Fibroblast of skin of right biceps (primary cell): ENCODE measurements around the gene VKORC1.
"Not testable (repeated sequence)": the region's sequence is repeated elsewhere in the genome, so short reads cannot be mapped to it uniquely, and the experiment has no call there.

Experiments
- DNase-seq: peaks from one replicate; pipeline ENCODE4 v3.0.0-alpha.2; 2013

VKORC1 gene

DNA sequence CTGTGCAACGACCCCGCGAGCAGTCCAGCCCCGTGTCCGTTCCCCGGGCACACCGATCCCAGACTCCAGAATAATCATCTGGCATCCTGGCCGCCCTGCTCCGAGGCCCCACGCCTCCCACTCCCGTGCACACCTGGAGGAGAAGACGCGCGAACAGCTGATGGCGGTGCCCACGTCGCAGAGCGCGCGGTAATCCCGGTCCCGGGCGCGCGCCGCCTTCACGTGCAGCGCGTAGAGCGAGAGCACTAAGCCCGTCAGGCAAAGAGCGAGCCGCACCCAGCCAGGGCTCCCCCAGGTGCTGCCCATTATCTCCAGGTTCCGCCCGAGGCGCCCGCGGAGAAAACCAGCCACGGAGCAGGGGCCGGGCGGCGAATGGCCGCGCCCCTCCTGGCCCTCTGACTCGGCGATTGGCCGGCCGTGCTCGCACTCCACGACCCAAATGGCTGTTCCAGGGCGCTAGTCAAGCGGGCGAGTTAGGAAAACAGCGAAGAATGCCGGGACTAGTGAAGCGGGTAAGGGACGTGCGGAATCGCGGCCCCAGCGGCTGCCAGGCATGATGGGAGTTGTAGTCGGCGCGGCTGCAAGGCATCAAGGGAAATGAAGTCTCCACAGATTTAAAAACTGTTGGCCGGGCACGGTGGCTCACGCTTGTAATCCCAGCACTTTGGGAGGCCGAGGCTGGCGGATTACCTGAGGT, at the start of gene VKORC1:
Gene VKORC1, minus strand, starts transcription at position 374 of the 697 bp plus-strand sequence. Its CDS starts 68 bp downstream, at position 306.
- DNase-seq, result peak; percentile 98

GRCh38 chr16:31143694-31144148, 49.1 kb upstream of the VKORC1 start:
- no peak for DNase-seq

GRCh38 chr16:31143011-31143693, 48.6 kb upstream of the VKORC1 start:
- DNase-seq, result no peak

- DNase-seq, result peak; percentile 99
Observed at GRCh38 chr16:31142109-31143010, 47.8 kb upstream of the VKORC1 start.

DNA sequence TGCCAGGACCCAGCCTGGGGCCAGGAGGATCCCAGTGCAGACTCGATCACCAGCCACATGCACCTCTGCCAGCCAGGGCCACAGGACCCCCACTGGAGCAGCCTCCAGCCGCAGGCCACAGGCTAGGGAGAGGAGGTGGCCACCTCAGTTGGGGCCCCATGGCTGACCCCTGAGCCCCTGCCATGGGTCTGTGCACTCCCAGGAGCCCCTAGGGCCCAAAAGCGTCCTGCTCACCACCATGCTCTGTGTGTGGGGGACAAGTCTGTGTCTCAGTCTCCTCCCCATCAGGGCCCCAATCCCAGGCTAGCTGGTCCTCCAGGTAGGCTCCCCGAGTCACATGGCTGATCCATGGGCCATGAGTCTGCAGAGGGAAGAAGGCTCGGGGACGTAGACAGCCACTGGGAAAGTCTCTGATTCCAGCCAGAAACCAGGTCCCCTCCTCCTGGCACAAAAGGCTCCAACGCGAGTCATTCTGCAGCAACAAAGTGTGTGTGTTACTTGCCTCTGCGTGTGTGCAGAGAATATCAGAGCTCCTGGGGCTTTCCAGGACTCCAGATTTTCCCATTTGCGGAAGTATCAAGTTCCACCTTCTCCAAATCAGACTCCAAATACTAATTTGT, 47.0 kb upstream of the VKORC1 start:
- DNase-seq, result no peak

- DNase-seq, result not testable (repeated sequence)
Observed at GRCh38 chr16:31141071-31141469, 46.5 kb upstream of the VKORC1 start.

DNA sequence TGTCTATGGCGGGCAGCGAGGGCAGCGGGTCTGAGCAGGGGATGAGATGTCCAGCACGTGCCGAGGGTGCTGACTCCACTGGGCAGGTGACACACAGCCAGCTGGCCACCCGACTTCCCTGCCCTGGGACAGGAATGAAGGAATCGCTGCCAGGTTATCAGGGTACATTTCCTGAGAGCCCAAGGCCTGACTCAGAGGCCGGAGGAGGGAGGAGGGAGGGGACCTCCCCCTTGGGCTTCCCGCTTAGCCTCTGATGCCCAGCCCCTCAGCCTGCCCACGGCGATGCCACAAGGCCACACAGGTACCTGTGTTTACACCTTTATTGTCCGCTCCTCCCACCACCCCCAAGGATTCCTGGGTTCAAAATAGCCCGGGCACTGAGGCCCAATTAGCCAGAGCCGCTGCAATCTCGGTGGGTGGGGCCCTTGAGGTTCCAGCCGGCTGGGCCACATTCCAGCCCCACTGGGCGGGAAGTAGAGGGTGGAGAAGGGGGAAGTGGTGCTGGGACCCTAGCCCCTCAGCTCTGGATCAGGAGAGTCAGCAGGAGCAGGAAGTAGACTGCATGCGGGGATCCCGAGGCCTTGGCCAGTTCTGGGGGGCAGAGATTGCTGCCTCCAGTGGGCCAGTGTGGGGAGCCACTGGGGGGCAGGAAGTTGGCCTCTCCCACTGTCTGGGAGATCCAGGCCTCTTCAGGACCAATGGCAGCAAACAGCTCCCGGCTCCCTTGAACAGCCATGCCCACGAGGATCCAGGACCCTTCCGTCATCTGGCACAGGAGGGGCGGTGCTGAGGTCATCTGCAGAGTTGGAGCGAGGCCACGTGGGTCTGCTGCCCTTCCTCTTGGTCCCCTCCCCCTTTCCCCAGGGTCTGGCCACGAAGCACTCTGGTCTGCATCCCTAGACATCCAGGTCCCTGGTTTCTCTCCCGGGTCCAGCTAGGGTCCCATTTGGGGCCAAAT, 44.3 kb upstream of the VKORC1 start:
- DNase-seq, result peak; percentile 58

DNA sequence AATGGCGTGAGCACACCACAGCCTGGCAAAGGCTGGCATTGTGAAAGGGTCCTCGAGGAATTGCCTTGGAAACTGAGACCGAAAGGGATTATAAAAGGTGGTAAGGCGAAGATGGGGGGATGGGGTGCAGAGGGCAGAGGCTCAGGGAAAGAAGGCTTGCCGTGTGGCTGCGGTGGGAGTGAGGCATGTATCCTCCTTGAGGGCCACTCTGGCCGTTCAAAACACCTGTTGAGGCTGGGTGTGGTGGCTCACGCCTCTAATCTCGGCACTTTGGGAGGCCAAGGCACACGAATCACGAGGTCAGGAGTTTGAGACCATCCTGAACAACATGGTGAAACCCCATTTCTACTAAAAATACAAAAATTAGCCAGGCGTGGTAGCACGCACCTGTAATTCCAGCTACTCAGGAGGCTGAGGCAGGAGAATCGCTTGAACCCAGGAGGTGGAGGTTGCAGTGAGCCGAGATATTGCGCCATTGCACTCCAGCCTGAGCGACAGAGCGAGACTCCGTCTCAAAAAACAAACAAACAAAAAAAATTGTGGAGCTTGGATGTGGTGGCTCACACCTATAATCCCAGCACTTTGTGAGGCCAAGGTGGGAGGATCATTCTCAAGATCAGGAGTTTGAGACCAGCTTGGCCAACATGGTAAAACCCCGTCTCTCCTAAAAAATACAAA, 42.4 kb upstream of the VKORC1 start:
- not testable (repeated sequence) for DNase-seq

GRCh38 chr16:31136287-31136662, 41.7 kb upstream of the VKORC1 start:
- no peak for DNase-seq

- DNase-seq, result no peak
Observed at GRCh38 chr16:31135535-31136286, 41.1 kb upstream of the VKORC1 start, which contains the start of gene PRSS8. Gene PRSS8, minus strand, starts transcription at chr16:31135727. Its CDS starts 229 bp downstream, at chr16:31135498.

DNA sequence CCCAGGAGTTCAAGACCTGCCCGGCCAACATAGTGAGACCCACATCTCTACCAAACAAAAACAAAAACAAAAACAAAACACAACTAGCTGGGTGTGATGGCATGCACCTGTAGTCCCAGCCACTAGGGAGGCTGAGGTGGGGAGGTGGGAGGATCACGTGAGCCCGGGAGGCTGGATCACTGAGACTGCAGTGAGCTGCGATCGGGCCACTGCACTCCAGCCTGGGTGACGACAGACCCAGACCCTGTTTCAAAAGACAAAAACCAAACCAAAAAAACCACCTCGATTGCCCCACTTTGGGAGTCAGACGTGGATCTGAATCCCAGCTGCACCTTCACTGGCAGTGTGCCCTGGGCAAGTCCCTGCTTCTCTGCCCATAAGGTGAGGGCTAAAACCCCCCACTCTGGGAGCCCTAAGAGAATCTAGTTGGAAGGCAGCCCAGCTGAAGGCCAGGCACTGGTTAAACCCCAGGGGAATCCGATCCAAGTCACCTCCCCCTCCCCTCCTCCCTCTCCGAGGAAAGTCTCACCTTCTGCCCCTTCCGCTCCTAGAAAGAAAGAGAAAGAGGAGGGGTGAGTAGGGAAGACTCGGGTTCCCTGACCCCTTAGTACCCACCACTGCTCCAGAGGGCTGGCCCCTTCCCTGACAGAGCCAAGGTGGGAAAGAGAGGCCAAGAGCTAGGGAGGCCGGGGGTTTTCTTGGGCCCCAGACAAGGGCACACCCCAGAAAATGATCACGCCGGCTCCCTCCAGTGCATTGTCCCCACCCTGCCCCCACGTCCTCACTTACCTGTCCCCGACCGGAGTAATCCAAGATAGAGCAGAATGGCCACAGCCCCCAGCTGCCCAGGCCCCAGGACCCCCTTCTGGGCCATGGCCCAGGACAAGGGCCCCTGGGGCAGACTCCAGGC, 40.3 kb upstream of the VKORC1 start:
- peak; percentile 17 for DNase-seq

DNA sequence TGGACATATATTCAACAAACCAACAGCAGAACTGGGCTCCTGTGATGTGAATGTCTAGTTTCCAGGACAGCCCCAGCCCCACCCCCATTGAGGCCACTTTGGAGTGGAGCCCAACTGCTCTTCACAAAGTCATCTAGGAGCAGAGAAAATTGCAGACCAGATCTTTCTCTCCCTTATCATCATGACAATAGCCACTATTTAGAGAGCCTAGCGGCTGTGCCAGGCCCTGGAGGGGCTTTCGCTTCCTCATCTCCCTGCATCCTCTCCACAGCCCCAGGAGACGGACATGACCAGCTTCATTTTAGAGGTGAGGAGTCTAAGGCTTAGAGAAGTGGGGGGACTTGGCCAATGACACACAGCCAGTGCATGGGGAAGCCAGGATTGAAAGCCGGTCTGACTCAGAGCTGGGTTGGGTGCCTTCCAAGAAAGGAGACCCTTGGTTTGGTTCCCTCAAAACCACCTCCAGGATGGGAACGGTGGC, 39.5 kb upstream of the VKORC1 start:
- DNase-seq, result peak; percentile 26

DNA sequence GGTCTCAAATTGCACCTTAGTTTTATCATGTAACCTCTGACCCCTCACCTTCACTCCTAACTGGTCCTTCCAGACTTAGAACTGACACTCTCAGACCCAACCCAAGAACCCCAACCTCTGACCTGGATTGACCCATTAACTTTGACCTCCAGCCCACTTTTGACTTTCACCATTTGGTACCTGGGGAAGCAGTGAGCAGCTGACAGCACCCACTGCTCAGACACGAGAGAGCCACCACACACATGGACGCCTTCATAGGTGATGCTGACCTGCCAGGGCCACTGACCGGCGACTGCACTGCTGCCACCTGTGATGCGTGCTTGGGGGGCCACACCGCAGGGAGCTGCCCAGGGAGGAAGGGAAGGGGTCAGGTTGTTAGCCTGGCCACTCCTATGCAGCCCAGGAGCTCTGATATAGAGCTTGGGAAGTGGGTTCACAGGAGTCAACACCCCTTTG, 38.5 kb upstream of the VKORC1 start:
- DNase-seq, result no peak

DNA sequence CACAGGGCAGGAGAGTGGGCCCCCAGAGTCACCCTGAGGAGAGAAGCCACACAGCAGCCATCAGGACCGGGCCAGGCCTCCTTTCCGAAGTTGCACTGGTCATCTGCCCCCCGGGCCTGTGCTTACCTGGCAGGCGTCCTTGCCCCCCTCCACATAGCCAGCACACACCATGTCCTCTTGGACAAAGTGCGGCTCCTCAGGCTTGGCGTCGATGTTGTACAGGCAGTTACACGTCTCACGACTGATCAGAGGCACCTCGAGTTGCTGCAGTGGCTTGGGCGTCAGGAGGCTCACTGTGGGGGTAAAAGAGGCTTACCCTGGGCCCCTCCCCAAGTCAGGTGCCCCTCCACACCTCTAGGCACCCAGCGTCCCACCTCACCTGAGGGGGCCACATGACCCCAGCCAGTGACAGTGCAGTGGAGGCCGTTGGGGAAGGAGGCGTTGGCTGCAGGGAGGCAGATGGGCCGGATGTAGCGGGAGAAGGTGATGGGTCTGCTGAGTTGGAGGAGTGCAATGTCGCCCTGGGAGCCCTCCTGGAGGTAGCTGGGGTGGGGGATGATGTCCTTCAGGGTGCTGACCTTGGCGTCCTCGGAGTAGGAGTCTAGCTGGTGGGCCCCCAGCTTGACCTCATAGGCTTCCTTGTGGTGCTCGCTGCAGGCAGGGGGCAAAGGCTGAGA, 37.8 kb upstream of the VKORC1 start:
- DNase-seq, result no peak

DNA sequence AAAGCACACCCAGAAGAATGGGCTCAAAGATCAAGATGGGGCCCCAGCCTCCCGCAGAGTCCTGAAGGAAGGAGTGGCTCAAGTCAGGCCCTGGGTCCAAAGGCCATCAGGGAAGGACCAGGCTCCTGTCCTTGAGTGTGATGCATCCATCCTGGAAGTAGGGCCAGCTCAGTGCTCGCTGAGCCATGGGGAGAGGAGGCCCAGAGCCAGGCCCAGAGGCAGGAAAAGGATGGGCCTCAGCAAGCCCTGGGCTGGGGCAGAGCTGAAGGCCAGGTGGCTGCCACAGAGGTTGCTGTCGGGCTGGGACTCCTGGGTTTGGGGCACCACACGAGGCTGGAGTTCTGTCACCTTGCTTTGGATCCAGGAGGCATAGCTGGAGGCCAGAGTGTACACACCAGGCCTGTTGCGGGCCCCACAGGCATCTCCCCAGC, 37.3 kb upstream of the VKORC1 start:
- DNase-seq, result no peak

DNA sequence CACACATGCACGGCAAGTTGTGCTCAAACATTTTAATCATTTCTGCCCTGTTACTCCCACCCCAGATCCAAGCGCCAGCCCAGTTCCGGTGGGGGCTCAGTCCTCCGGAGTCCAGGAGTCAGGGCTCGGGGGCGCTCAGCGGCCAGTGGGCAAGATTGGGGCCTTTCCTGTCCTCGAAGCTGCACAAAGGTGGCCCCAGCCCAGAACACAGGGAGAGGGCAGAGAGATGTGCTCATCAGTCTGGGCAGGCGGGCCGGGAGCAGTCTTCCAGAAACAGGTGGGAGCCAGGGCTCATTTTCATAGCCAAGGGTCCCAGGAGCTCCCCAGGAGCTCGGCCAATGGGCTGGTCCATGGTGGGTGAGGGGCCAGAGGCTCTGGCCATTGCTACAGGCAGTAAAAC, 36.8 kb upstream of the VKORC1 start:
- no peak for DNase-seq

DNA sequence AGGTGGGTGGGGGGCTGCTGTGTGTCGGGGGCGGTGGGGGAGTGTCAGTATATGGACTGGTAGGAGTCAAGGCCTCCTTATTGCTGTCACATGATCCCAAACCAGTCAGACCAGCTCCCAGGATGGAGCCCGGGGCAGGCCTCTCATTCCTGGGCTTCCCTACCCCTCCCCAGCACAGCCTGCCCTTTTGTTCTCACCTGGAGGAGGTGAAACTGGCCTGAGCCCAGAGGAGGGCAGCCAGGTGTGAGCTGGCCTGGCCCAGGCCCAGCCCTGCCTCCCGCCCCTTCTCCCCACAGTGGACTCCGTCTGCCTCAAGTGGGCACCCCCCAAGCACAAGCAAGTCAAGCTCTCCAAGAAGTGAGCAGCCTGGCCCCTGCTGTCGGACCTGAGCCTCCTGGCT, 36.3 kb upstream of the VKORC1 start:
- DNase-seq, result no peak

- no peak for DNase-seq
Observed at GRCh38 chr16:31130336-31130891, 35.8 kb upstream of the VKORC1 start.
